GM20000 (cell line): ENCODE results near the gene DOK7.

ENCODE experiments used
- DNase-seq: peaks from one replicate; pipeline ENCODE4 v3.0.0; 2012; ENCODE audit warnings: low spot score
- CTCF ChIP-seq: IDR thresholded peaks from 2 replicates; pipeline ENCODE4 v1.5.1; 2012; ENCODE audit warnings: mild to moderate bottlenecking, control low read depth; ENCODE audit errors: extremely low read depth, missing control alignments

The DOK7 gene

GRCh38 chr4:3436048-3436797 is 26.9 kb upstream of the DOK7 start:
- no peak for TF ChIP-seq CTCF
- DNase-seq: no peak

GRCh38 chr4:3436798-3437581 is 26.1 kb upstream of the DOK7 start:
- DNase-seq: no peak
- no peak for TF ChIP-seq CTCF

- no peak for TF ChIP-seq CTCF
- no peak for DNase-seq
Measured at GRCh38 chr4:3437582-3437936, 25.5 kb upstream of the DOK7 start.

- DNase-seq: no peak
- TF ChIP-seq CTCF: no peak
Measured at GRCh38 chr4:3437998-3438846, 24.9 kb upstream of the DOK7 start.

- no peak for TF ChIP-seq CTCF
- DNase-seq: no peak
Measured at GRCh38 chr4:3438847-3439180, 24.3 kb upstream of the DOK7 start.

GRCh38 chr4:3439391-3439790 is 23.7 kb upstream of the DOK7 start:
- TF ChIP-seq CTCF: no peak
- no peak for DNase-seq

- no peak for DNase-seq
- TF ChIP-seq CTCF: no peak
Measured at GRCh38 chr4:3440011-3440410, 23.1 kb upstream of the DOK7 start.
